Endothelial cell of coronary artery (primary cell): ENCODE data around the gene ACTR2. TPM values are rescaled to one million over a fixed set of nuclear protein-coding genes. Genes with fewer than 3 reads are reported as not detected.

Source experiments
- total RNA-seq: library from RNA; depleted of rRNA; stranded (reverse); fragments of >200 nt; gene quantifications from 2 replicates; pipeline ENCODE4 v1.2.3, GENCODE V29; 2014

ACTR2 gene
- 134 and 158 TPM in 2 replicates for total RNA-seq

GRCh38 chr2:65227456-65228262 lies at the start of gene ACTR2:
Gene ACTR2, plus strand, starts transcription at chr2:65227831. Its CDS starts 79 bp downstream, at chr2:65227910.

Other genes with a start within 250 kb of the ACTR2 start
- gene SLC1A4, start 238.4 kb upstream of the ACTR2 start, total RNA-seq: 9.2 and 19.4 TPM in 2 replicates
- gene CEP68, start 171.4 kb upstream of the ACTR2 start, total RNA-seq: 13.7 and 19.9 TPM in 2 replicates
- gene RAB1A, start 97.7 kb upstream of the ACTR2 start, total RNA-seq: 95.7 and 104 TPM in 2 replicates
- gene SPRED2, start 204.8 kb downstream of the ACTR2 start, total RNA-seq: 1.5 and 2.7 TPM in 2 replicates